Endodermal cell (in vitro differentiated cells): Measurements from ENCODE around the gene RIMS3. TPM values are rescaled to one million over a fixed set of nuclear protein-coding genes. Genes with fewer than 3 reads are reported as not detected.

Source experiments
- DNase-seq: peaks from one replicate; pipeline ENCODE4 v3.0.0-alpha.2; 2017
- H3K27ac ChIP-seq: 2 replicates; pipeline ENCODE4 v1.5.1; 2013; ENCODE audit warnings: mild to moderate bottlenecking, low read depth, low read length, moderate library complexity
- H3K27me3 ChIP-seq: 2 replicates; pipeline ENCODE4 v1.6.1; 2013; ENCODE audit warnings: mild to moderate bottlenecking, low read length, moderate library complexity; ENCODE audit not compliant: insufficient read depth, control insufficient read depth, poor library complexity, severe bottlenecking
- H3K36me3 ChIP-seq: 2 replicates; pipeline ENCODE4 v1.7.0; 2013; ENCODE audit warnings: mild to moderate bottlenecking, low read length, moderate library complexity; ENCODE audit not compliant: control insufficient read depth, insufficient read depth
- H3K4me1 ChIP-seq: one replicate; pipeline ENCODE4 v1.7.0; 2013; ENCODE audit warnings: low read length; ENCODE audit not compliant: control insufficient read depth, insufficient read depth
- H3K4me3 ChIP-seq: 2 replicates; pipeline ENCODE4 v1.5.1; 2013; ENCODE audit warnings: mild to moderate bottlenecking, low read length, moderate library complexity
- H3K9ac ChIP-seq: 2 replicates; pipeline ENCODE4 v1.6.1; 2013; ENCODE audit warnings: mild to moderate bottlenecking, low read length, moderate library complexity; ENCODE audit not compliant: poor library complexity, severe bottlenecking; ENCODE audit errors: extremely low read depth
- H3K9me3 ChIP-seq: 2 replicates; pipeline ENCODE4 v1.6.1; 2013; ENCODE audit warnings: mild to moderate bottlenecking, low read length, moderate library complexity; ENCODE audit not compliant: control insufficient read depth
- H3K27ac Mint-ChIP-seq: 2 replicates; pipeline ENCODE4 v1.8.0; 2020; ENCODE audit warnings: mixed read lengths
- H3K27me3 Mint-ChIP-seq: 2 replicates; pipeline ENCODE4 v1.8.0; 2021; ENCODE audit warnings: mild to moderate bottlenecking, mixed read lengths; ENCODE audit not compliant: insufficient read depth
- H3K36me3 Mint-ChIP-seq: 2 replicates; pipeline ENCODE4 v1.8.0; 2020; ENCODE audit warnings: low read depth, mixed read lengths
- H3K4me1 Mint-ChIP-seq: 2 replicates; pipeline ENCODE4 v1.8.0; 2020; ENCODE audit warnings: mixed read lengths
- H3K4me3 Mint-ChIP-seq: 2 replicates; pipeline ENCODE4 v1.8.0; 2020; ENCODE audit warnings: mild to moderate bottlenecking, moderate library complexity, mixed read lengths
- H3K9me3 Mint-ChIP-seq: 2 replicates; pipeline ENCODE4 v1.8.0; 2020; ENCODE audit warnings: mild to moderate bottlenecking, mixed read lengths
- WGBS, 2 experiments: methylation state at CpG; one replicate each; pipeline versions ENCODE4 v1.1.5 to v1.1.7; 2013; ENCODE audit warnings: missing lambda C conversion rate in 2 of 2, mixed read lengths in 1 of 2; ENCODE audit not compliant: insufficient coverage in 1 of 2, insufficient read length in 1 of 2; 5-methylcytosine and 5-hydroxymethylcytosine counted together
- total RNA-seq, 2 donors: library from RNA; stranded (reverse); fragmentation: NEBNext Ultra II Directional in 1 of 2; extraction: Animal tissue kit (Norgen Biotek cat#: 25700) in 1 of 2; gene quantifications; 2 replicates in 1 of 2; 3 replicates in 1 of 2; pipeline ENCODE4 v1.2.1, GENCODE V29; 2021
- TF ChIP-seq, protein P1 (sequence below): fragments of 200-600 bp; sonication (generic); conservative IDR thresholded peaks from 2 replicates; pipeline ENCODE4 v1.5.0; 2021; ENCODE audit warnings: antibody characterized with exemption, mild to moderate bottlenecking

The RIMS3 gene
- total RNA-seq, 2 donors from 2014 or later = 8.0 to 12.0 TPM

DNA sequence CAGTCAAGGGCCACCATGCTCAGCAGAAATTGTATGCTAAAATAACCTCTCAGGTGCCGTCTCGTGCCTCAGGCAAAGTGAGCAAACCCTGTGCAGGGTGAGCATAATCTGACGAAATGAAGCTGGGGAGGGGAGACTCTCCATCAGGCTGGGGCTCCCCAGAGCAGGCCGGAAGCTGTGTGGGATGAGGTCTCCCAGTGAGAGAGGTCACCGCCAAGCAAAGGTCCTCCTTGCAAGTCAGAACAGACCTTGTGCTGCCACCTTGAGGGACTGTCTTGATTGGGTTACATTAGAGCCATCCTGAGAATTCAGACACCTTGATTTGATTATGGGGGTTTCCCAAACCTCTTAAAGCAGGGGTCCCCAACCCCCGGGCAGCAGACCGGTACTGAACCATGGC lies 69.9 kb downstream of the RIMS3 start:
- no peak overlapping the region for H3K27ac ChIP-seq
- H3K4me1 Mint-ChIP-seq = no peaks in the 10 kb centered on the region
- H3K4me3 ChIP-seq = no peak overlapping the region
- no peaks in the 10 kb centered on the region for H3K27me3 ChIP-seq
- H3K27ac Mint-ChIP-seq = no peak overlapping the region
- peaks cover 6% of the 10 kb centered on the region for H3K9me3 ChIP-seq
- H3K9ac ChIP-seq = no peak overlapping the region
- TF ChIP-seq, protein P1, sequence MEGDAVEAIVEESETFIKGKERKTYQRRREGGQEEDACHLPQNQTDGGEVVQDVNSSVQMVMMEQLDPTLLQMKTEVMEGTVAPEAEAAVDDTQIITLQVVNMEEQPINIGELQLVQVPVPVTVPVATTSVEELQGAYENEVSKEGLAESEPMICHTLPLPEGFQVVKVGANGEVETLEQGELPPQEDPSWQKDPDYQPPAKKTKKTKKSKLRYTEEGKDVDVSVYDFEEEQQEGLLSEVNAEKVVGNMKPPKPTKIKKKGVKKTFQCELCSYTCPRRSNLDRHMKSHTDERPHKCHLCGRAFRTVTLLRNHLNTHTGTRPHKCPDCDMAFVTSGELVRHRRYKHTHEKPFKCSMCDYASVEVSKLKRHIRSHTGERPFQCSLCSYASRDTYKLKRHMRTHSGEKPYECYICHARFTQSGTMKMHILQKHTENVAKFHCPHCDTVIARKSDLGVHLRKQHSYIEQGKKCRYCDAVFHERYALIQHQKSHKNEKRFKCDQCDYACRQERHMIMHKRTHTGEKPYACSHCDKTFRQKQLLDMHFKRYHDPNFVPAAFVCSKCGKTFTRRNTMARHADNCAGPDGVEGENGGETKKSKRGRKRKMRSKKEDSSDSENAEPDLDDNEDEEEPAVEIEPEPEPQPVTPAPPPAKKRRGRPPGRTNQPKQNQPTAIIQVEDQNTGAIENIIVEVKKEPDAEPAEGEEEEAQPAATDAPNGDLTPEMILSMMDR = no peak
- no peak for DNase-seq
- peaks cover 4% of the 10 kb centered on the region for H3K27me3 Mint-ChIP-seq
- no peaks in the 10 kb centered on the region for H3K36me3 Mint-ChIP-seq
- no peaks in the 10 kb centered on the region for H3K36me3 ChIP-seq
- no peak overlapping the region for H3K4me3 Mint-ChIP-seq
- H3K9me3 Mint-ChIP-seq = peaks cover 23% of the 10 kb centered on the region
- H3K4me1 ChIP-seq = no peaks in the 10 kb centered on the region
- whole genome bisulfite sequencing, 2 experiments = 91 to 92% methylated on average over 5 to 7 of the region's 7 CpGs

DNA sequence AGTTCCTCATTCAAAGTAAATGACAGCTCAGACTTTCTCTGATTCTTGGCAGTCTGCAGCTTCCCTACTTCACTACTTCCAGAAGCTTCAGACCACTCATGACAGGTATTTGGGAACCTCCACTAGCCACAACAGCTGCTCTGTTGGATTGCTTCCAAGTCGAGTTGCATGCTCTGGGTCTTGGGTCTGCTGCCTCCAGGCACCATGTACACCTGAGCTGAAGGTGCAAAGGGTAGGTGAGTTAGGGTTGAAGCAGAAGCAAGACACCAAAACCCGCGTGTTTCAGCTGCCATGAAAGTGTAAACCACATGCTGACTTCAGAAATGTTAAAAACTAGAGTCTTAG lies 71.3 kb downstream of the RIMS3 start:
- DNase-seq = no peak
- Mint-ChIP-seq H3K4me1 (no peaks in the 10 kb centered on the region), H3K27ac (no peak overlapping the region), H3K9me3 (peaks cover 23% of the 10 kb centered on the region), H3K4me3 (no peak overlapping the region), H3K27me3 (peaks cover 4% of the 10 kb centered on the region), H3K36me3 (no peaks in the 10 kb centered on the region)
- Histone ChIP-seq H3K9me3 (peaks cover 6% of the 10 kb centered on the region), H3K4me3 (no peak overlapping the region), H3K27me3 (no peaks in the 10 kb centered on the region), H3K9ac (no peak overlapping the region), H3K4me1 (no peaks in the 10 kb centered on the region), H3K27ac (no peak overlapping the region), H3K36me3 (no peaks in the 10 kb centered on the region)
- TF ChIP-seq, protein P1 = no peak
- WGBS, 2 experiments = 72 to 87% methylated on average over 3 of the region's 3 CpGs

DNA sequence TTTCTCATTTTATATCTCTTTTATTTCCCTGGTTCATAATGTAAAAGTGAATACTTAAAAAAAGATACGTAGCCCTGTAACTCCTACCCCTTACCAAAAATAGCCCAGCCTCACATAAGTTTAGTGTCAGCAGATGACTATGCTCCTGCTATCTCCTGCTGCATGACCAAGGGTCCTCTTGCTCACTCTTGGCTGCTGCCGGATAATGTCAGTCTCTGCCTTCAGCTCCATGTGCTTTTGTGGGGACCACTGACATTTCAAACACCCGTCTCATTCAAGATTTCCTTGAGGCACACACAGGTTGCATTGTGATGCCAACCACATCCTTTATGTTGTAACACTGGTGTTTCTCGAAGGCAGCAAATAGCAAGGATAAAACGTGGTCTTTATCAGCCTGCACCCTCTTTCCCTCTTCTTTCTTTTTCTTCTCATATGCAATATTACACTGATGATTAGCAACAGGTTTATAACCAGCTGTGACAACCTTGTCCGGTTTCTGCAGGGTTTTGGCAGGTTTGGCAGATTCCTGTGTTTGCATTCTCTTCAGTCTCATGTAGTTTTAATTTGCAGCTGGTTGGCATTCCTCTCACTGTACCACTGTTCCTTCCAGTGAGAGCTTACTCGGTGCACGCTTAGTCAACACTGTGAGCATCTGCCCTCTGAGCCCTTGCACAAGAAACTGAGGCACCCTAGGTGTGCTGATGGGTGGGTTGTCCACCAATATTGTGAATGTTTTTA lies 71.9 kb downstream of the RIMS3 start:
- H3K9ac ChIP-seq = no peak overlapping the region
- no peak overlapping the region for H3K27ac Mint-ChIP-seq
- H3K9me3 ChIP-seq = peaks cover 6% of the 10 kb centered on the region
- no peaks in the 10 kb centered on the region for H3K27me3 ChIP-seq
- no peaks in the 10 kb centered on the region for H3K36me3 Mint-ChIP-seq
- no peaks in the 10 kb centered on the region for H3K4me1 ChIP-seq
- H3K36me3 ChIP-seq = no peaks in the 10 kb centered on the region
- DNase-seq = no peak
- peaks cover 23% of the 10 kb centered on the region for H3K9me3 Mint-ChIP-seq
- H3K4me3 Mint-ChIP-seq = no peak overlapping the region
- no peaks in the 10 kb centered on the region for H3K4me1 Mint-ChIP-seq
- 76 to 80% methylated on average over 5 to 8 of the region's 8 CpGs for WGBS, 2 experiments
- peaks cover under 1% of the 10 kb centered on the region for H3K27me3 Mint-ChIP-seq
- no peak overlapping the region for H3K27ac ChIP-seq
- TF ChIP-seq, protein P1 = no peak
- H3K4me3 ChIP-seq = no peak overlapping the region
